Measurements from ENCODE around the gene AMER2.
"Not testable (repeated sequence)": the region's sequence is repeated elsewhere in the genome, so short reads cannot be mapped to it uniquely, and the experiment has no call there.

AMER2 gene

DNA sequence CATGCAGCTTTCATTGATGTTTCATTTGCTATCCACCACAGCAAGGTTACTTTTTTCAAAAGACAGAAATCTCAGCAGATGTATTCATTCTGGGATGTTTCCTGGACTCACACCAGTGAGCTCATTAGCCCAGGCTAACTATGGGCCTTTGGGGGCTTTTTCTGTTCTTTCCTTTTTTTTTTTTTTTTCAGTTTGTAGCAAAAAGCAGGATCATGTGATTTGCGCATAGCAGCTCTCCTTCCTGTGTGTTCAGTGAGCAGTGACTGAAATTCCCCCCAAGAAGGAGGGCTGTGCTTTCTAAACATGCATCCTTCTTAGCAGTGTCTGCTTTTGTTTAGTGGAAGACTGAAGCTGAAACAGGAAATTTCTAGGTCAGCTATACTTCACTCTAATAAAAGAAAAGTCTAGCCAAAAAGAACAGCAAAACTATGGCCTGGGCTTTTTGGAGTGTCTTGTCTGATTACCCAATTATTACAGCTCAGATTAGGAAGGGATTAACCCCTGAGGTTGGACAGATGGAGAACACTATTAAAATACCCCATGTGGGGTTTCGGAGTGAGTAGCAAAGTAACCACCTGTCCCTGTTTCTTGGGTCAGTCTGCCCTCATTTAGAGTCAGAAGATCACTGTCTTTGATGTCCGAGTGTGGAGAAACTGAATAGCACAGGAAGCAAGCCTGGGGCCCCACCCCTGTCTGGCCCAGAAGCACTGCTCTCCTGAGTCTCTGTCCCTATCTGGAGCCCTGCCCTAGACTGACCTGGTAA is 8.9 kb upstream of the AMER2 start:
- no peak for DNase-seq

DNA sequence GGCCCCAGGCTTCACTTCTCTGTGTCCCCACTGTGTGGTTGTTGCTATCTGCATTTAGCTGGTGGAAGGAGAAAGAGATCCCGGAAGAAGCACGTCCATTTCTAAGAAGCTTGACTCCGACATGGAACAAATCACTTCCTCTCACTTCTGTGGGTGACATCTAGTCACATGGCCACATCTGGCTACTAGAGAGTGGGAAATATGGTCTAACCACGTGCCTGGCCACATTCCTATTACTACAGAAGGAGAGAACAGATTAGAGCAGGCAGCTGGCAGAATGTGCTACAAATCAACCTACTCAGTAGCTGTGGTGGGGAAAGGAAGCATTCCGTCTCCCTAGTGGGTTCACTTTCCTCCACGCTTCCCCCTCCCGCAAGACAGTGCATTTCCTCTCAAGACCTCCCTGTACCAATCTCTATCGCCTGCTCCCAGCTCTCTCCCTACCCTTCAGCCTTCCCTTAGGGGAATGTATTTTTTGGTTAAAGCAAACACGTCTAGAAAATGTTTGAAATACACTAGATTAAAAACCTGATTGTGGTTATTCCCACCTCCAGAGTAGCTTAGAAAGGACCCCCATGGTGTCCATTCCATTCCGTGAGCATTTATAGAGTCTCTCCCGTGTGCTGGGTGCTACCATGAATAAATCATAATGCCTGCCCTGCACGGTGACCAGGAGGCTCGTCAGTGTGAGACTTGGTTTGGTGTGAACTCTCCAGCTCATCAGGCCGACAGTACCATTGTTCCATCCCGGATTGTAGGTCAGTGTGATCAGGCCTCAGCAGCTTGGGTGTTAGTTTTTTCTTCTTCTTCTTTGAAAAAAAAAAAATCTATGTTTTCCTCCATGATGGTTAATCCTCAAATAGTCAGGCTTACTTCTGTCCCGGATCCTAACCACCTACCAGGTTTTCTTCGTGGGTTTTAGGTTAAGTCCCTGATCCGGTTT is 8.0 kb upstream of the AMER2 start:
- no peak for DNase-seq

DNA sequence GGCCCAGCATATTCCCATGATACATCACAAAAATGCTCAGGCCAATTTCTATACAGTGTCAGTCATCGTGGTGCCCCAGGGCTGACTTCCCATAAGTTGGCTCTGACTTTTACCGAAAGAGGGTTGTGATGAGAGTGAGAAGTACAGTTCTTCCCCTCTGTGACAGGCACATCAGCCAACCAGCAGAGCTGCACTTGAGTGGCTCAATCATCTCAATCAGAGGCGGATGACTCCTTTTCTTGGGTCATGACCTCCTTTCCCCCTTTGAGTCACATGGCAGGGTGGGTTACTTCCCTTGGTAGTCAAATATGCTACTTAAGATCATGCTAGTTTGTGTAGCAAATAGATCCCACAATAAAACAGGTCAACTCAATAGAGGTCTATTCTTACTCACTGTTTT is 6.9 kb upstream of the AMER2 start:
- no peak for DNase-seq

DNA sequence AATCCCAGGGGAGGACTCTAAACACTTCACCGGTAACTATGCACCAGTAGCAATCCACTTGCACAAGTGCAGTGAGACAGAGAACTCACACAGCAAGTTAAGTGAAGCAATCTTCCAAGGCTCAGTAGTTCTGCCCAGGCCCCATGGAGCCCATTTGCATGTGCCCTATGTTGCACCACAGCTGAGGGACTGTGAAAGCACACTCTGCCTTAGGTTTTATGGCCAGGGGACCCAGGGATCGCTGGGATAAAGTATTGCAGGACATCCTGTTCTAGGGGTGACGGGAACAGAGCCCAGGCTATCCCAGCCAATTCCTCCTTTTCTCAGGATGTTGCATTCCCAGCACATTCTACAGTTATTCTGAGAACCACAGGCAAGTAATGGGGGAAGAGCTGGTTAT is 6.0 kb upstream of the AMER2 start:
- DNase-seq, result no peak

DNA sequence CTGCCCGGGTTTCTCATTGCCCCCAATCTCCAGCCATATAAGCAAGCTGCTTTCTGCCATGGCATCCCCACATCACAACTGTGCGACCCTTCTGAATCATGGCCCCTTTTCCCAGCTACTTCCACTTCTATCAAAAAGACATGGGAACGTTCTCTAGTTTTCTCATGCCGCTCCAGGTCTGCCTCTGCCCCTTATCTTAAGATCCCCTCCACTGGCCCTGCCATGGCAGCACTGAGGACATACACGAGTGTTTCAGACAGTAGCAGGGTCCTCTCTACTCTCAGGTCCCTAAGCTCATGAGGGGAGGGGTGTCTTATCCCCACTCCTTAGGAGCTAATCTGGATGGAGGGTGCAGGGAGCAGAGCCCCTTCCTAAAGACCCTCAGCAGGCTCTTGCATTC is 5.5 kb upstream of the AMER2 start:
- no peak for DNase-seq

DNA sequence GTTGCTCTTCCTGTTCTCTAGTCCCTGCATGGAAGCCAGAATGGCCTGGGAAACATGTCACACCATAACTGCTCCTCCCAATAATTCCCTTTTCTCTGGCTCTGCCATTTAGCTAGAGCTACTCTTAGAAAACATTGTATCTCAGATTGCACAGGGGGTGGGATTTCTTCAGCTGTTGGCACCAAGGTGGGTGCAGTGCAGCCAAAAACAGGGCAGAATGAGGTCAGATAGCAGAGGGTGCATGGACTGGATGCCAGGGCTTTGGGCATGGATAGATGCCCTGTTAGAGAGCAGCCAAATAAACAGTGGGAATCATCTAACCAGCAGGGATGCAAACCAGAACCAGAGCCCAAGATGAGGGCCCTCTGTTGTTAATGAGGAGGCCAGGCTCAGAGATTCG is 4.9 kb upstream of the AMER2 start:
- no peak for DNase-seq

DNA sequence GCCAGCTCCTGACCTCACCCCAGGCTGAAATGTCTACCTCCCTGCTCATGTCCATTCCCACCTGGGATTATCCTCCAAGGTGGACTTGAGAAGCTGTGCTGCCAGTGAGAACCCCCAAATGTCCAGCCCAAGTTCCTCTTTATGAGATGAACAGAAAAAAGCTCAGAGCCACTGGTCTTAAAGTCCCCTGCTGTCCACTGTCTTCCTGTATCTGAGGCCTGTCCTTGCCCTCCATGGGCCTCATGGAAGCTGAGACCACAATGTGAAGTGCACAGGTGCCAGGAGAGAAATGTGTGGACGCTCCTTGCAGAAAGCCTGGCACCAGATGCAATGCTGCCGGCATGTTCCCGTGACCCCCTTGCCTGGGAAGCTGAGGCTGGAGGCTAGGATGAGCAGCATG is 3.3 kb upstream of the AMER2 start:
- DNase-seq, result no peak

DNA sequence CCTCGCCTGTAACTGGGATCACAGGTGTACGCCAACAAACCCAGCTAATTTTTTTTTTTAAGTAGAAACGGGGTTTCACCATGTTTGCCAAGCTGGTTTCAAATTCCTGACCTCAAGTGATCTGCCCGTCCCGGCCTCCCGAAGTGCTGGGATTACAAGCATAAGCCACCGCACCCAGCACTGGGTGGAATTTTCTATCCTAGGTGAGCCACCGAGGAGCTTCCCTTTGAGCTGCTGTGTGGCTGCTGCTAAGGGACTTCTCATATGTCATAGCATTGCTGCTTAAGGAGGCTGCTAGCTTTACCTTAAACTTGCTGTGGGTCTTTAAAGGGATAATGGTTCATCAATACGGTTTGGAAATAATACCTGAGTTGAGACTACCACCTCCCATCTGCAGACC is 2.9 kb upstream of the AMER2 start:
- DNase-seq, result no peak

DNA sequence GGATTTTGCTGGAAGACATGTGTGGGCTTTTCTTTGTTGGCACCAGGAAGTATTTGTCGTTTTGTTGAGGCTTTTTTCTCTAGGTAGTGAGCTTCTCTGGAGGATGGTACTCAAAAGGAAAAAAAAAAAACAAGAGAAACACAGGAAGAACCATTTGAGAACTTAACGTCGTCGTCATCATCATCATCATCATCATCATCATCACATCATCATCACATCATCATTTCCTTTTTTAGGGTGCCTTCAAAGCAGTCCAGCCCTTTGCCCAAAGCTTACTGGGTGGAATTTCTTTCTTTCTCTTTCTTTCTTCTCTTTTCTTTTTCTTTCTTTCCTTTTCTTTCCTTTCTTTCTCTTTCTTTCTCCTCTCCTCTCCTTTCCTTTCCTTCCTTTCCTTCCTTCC is 2.2 kb upstream of the AMER2 start:
- DNase-seq, result no peak

DNA sequence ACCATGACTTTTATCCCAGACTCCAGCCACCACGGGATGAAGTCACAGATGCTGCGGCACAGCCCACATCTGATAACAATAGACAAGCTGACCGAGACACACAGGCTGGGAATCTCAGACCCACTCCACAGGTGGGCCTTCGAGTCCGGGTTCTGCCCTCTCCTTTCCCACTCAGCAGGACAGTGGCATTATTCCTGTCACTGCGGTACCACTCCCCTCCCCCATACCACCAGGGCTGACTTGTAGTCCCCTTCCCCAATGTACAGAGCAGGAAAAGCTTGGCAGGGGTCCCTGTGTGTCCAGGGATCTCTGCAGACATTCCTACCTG is 179 bp upstream of the AMER2 start:
- no peak for DNase-seq

DNA sequence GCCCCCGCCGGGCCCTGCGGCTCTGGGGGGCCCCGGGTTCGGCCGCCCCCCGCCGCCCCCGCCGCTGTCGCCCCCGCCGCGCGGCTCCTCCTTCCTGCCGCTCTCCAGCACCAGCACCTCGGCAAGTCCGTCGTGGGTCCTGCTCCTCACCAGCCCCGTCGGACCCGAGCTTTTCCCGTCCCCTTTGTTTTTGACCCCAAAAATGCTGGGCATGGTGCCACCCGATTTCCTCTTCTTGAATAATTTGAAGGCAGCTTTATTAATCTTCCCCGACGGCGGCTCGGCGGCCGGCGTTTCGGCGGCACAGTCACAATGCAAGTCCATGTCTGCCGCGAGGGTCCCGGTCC is 945 bp downstream of the AMER2 start:
- no peak for DNase-seq

DNA sequence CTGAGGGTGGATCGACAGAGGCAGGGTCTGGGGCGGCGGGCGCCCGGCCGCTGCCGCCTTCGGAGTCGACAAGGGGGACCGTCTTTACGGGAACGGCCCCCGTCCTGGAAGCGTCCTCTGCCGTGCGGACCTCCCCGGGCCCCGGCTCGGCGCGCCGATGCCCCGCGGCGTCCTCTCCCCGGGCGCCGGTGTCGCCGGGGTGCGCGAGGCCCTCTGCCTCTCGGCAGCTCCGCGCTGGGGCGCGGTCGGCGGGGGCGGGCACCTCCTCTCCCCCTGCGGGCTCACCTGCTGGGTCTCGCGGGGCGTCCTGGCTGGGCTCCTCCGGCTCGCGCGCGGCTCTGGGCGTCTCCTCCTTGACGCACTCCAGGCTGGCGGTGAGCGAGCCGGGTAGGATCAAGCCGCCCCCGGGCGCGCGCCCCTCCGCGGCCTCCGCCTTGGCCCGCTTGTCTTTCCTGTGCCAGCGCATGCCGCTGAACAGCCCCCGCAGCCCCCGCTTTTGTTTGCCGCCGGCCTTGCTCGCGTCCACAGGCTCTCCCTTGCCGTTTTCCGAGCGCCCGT is 1.5 kb downstream of the AMER2 start:
- DNase-seq, result no peak

DNA sequence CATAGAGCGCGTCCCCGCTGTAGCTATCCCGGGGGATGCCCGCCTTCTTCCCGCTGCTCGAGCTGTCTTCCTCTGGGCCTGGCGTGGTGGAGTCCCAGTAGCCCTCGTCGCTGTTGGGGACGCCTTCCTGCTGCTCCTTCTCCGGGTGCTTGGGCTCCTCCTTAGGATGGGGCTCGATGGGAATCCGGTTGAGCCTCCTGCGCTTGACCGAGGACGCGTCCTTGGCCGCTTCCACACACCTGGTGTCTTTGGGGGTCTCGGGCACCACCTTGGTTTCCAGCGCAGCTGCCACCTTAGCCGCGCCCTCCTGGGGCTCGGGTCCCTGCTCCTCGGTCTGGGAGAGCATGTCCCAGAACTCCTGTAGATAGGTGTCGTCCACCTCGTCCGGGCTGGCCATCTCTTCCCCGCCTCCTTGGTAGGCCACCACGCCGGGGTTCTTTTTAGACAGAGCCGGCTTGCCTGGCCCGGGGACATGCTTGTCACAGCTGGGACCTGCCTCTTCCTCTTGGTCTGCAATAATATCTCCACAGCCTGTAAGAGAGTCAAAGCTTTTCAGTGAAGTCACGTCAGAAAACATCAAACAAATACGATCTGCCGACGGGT is 2.0 kb downstream of the AMER2 start:
- no peak for DNase-seq

DNA sequence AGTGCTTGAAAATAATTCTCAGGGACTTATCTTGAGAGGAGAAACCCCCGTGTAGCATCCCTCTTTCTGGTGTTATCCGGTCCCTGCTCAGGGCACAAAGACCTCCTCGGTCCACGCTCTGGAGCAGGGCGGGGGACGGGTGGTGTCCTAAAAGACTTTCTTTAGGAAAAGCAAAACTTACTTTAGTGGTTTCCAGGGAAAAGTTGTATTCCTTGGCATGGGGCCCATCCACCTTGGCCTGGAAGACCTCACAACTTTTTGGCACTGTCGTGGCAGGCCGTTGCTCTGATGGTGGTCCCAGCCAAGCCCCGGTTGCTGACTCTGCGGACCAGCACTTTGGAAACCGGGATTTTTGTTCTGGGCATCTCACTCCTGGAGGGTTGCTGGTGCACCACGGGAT is 2.7 kb downstream of the AMER2 start:
- DNase-seq, result no peak

DNA sequence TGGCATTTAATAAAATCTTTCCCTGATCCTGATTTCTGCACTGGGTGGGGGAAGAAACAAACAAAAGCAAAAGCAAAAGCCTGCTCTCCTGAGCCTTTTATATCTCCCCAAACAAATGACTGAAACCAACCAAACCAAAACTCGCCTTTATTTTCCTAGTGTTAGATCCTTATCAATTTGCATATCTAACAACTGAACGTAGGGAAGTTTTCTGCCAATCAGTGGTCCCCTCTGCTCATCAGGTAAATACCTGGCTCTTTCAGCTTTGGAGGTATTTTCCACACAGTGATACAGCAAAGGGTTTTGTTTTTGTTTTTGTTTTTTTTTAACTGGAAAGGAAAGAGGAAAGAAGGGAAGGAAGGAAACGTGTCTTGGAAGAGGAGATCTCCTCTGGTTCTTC is 3.3 kb downstream of the AMER2 start:
- DNase-seq, result no peak

DNA sequence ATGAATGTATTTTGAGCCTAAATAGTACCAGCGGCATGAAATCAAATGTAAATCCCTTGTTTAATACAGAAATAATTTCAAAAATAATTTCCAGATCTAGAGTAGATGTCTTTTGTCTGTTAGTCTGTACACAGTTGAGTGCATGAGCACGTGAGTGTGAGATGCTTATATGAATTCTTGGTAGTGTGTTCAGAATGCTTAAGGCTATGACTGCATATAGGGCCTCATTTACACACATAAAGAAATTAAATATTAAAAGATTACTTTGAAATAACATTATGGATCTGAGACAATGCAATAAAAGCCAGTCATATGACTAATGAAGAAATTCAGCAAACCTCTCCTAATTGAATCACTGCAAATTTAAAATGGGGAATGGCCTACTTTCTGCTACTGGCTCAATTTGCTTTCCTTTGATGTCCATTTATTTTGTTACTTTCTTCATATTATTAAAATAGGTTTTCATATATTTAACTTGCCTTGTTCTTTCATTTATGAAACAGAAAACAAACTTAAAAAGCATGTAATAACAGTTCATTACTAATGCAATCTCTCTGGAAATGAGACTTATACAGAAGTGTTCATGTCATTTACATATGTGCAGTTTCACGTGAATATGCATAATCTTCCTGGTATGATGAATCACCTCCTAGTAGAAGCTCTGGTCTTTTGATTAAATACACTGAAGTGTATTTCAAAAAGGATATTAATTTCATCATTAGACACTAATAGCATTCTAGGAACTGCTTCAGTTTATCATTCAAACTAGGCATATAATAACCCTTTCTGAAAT is 4.5 kb downstream of the AMER2 start:
- DNase-seq, result no peak

DNA sequence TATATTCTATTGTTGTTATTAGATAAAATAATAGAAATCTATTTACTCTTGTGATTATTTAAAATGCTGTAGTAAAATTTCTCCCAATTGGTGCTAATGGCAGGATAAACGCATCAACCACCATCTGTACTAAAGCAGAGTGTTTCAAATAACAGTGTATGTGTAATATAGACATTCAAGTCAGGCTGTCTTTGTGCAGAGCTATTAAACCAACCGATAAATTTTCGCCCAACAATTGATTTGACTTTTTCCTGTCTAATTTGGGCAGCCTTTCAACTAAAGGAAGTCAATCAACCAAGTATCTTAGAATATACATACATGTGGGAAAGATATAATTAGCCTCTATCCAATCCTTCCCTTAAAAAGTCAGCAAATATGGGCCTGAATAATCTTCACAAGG is 5.8 kb downstream of the AMER2 start:
- no peak for DNase-seq

DNA sequence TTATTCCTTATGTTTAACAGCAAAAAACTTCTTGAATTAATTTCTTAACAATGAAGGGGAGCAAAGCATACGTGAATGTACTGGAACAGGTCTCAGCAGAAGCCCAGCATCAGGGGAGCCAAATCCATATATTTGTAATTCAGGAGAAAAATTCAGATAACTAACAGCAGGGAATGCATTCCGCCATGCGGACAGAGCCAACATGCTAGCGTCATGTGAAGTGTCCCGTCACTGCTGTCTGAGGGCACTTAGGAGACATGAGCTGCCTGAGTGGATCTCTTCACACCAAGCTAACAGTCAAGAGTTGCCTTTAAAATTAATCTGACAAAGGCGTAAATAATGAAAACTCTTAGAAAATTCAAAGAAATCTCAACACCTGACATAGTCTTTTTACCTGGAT is 6.4 kb downstream of the AMER2 start:
- DNase-seq, result no peak

DNA sequence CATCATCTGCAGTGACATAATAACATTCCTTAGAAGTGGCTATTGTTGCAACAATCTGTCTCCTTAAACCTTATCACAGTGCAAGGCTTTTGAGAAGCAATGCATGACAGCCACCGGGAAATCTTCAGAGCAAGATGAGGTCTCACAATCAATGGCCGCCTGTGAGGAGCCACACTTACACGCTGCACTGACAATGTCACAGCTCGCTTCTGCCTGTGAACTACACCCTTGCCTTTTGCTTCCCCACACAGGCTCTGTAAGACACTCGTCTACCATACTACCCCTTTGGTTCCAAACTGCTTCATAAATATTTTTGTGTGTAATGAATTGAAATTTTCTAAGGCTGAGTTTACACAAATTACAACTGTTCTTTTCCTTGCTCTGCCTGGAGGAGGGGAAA is 6.9 kb downstream of the AMER2 start:
- not testable (repeated sequence) for DNase-seq

DNA sequence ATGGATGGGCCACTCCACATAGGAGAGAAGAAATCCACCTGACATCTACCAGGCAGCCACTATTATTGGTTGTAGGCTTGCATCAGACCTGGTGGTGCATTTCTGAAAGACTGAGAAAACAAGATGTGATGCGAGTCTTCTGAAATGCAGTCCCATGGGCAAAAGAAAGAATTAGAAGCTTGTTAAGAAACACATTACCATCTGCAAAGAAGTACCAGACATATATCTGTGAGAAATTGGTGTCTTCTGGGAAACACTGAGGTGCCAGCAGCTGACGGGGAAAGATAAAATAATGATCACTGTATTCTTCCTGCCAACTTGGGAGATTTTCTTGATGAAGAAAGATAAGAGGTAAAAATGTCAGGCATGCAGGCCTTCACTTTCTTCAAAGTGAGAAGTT is 14.4 kb downstream of the AMER2 start:
- no peak for DNase-seq

DNA sequence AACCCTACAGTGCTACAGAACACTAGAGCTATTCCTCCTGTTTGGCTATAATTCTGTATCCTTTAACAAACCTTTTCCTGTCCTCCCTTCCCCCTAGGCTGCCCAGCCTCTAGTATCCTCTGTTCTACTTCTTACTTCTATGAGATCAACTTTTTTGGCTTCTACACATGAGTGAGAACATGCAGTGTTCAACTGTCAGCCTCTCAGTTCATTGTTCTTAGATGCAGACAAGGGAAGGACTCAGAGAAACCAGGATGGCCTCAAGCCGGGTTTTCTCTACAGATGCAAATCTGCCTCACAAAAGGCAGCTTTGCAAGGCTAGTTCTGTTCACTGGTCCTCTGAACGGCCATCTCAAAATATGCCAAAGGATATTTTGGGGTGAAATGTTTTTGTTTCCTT is 18.4 kb downstream of the AMER2 start:
- no peak for DNase-seq

DNA sequence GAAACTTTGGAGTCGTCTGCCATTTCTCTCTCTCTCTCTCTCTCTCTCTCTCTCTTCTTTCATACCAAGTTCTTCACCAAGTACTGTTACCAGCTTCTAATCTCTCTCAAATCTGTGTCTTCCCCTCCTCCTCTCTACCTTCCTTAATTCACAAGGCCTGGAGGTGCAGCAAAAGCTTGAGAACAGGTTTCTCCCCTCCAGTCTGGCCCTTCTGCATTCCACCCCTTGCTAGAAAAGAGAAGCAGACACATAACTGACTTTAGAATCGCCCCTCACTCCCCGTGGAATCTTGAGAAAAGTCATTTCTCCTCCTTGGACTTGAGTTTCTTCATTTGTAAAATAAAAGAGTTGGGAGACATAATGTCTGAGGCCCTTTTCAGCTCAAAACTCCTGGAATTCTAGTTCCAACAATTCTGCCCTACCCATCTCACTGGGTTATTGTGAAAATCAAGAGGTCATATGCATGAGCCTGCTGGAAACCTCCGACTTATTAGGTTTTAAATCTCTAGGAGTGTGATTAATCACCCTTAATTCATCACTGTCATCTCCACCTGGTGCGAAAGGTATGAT is 20.4 kb downstream of the AMER2 start:
- DNase-seq, result no peak

DNA sequence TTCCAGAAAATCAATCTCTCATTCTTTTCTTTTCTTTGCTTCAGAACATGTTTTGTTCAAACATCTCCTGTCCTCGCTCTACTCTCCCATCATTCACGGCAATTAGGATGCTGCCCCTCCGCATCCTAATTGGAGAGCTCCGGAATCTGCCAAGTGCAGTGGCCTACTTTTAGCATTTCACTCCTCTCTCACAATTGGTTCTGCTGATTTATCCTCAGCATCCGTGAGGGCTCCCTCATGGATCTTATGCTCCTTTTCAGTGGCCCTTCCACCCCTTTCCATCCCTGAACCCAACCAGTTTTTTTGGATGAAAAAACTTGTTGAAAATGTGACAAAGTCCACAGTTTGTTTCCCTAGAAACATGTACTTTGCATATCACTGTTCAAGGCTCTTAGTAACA is 22.4 kb downstream of the AMER2 start:
- no peak for DNase-seq
